NCI-H2107 (cell line): Measurements from ENCODE around the gene PHF11.
"Not testable (repeated sequence)": the region's sequence is repeated elsewhere in the genome, so short reads cannot be mapped to it uniquely, and the experiment has no call there.

ENCODE experiments used
- DNase-seq: peaks from one replicate; lab custom pipeline; 2025; lab: John Stamatoyannopoulos, UW

The PHF11 gene

GRCh38 chr13:49546561-49546960, 50.8 kb downstream of the PHF11 start:
- DNase-seq, result no peak

- DNase-seq, result no peak
Observed at GRCh38 chr13:49549289-49549688, 53.5 kb downstream of the PHF11 start.

- DNase-seq, result no peak
Observed at GRCh38 chr13:49550942-49551644, 55.3 kb downstream of the PHF11 start.

- no peak for DNase-seq
Observed at GRCh38 chr13:49553888-49554287, 58.1 kb downstream of the PHF11 start.

GRCh38 chr13:49554387-49554786, 58.6 kb downstream of the PHF11 start:
- no peak for DNase-seq

GRCh38 chr13:49559006-49559405, 63.3 kb downstream of the PHF11 start:
- DNase-seq, result no peak

- DNase-seq, result no peak
Observed at GRCh38 chr13:49560270-49561061, 64.7 kb downstream of the PHF11 start.

DNA sequence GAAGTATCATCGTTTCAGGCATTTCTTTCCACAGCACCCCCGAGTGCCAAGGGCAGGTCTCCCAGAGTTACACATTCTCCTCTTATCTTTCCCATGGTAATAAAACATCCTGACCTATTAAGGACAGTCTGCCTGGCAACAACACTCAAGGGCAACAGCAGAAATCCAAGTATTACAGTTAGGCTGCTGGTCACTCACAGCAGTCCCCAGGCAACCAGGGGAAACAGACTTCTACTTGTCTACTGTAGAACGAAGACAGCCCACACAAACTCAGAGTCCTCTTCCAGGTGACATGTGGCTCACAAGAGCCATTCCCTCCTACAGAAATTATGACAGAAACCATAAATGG, 65.3 kb downstream of the PHF11 start:
- DNase-seq, result no peak

DNA sequence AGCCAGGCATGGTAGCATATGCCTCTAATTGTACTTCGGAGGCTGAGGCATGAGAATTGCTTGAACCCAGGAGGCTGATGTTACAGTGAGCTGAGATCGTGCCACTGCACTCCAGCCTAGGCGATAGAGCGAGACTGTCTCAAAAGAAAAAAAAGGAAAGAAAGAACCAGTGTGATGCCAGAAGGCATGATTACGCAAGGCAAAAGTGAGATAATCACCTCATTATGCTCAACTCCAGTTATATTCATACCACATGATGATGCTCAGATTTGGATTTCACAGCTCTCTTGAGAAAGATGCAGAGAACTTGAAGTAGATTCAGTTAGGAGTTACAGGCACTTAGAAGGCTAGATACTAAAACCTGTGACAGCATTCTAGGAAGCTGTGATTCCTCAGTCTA, 67.8 kb downstream of the PHF11 start:
- no peak for DNase-seq

DNA sequence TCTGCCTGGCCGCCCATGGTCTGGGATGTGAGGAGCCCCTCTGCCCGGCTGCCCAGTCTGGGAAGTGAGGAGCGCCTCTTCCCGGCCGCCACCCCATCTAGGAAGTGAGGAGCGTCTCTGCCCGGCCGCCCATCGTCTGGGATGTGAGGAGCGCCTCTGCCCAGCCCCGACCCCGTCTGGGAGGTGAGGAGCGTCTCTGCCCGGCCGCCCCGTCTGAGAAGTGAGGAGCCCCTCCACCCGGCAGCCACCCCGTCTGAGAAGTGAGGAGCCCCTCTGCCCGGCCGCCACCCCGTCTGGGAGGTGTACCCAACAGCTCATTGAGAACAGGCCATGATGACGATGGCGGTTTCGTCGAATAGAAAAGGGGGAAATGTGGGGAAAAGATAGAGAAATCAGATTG, 69.7 kb downstream of the PHF11 start:
- not testable (repeated sequence) for DNase-seq

GRCh38 chr13:49566461-49566860, 70.7 kb downstream of the PHF11 start:
- DNase-seq, result no peak

DNA sequence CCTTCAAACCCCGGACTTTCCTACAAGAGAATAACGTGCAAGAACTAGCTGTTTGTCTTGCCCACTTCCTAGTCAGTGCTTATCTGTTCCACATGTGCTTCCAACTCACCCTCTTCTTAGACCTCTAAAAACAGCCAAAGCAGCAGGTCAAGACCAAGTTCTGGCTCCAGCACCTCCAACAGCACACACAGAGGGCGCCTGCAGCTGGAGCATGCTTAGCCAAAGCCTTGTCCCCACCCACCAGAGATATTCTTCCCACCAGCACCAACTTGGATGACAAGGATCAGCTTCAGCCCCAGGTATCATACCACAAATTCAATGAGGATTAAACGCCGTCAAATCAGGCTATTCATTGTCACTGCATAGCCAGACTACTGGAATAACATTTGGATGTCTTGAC, 71.7 kb downstream of the PHF11 start:
- no peak for DNase-seq

DNA sequence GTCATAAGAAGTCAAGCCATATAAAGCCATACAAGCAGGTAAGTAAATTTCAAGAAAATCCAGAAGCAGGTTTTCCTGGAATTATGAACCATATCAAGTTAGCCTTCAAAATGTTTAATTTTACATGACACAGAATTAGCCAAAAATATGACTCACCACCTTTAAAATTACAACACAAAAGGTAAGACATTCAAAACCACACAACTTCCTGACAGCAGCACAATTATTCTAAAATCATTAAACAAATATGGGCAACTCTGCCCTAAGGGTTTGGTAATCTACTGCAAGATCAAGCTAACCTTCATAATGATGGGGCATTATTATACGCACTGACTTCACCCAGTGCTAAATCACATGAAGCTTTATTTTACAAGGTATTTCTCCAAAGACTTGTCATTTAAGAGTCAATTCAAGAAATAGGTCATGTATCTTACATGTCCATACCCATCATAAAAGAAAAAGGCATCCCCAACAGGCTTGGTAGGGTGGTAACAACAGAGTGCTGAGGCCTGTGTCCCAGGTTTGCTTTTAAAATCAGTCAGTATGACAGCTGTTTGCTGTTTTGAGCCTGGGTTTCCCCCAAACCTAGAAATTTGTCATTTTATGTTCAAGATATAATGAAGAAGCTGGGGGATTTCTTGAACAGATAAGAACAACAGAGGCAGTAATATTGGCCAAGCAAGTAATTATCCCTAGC, 74.4 kb downstream of the PHF11 start:
- DNase-seq, result no peak

GRCh38 chr13:49571299-49572240, 75.8 kb downstream of the PHF11 start:
- no peak for DNase-seq
